GM12878 (cell line): ENCODE data around the gene SLC36A1. TPM values are rescaled to one million over a fixed set of nuclear protein-coding genes. Genes with fewer than 3 reads are reported as not detected.

Experiments
- ATAC-seq: fragments of 200-7000 bp; cut with Tn5 transposase; 3 replicates; pipeline ENCODE4 v1.9.1; 2020; ENCODE audit warnings: mild to moderate bottlenecking, moderate library complexity
- BruUV-seq: library from RNA; stranded (reverse); fragments of 400-500 nt; replicated peaks from 2 replicates; lab custom pipeline; 2021; lab: Mats Ljungman, UMichigan
- CTCF ChIA-PET: fragments of 300-600 bp; sonication (Branson Sonifier 250); formaldehyde crosslinking; extraction: SDS; loops from one replicate; lab custom pipeline; 2021; ENCODE audit warnings: inconsistent platforms; lab: Yijun Ruan, JAX
- POLR2A ChIA-PET: fragments of 350-600 bp; formaldehyde crosslinking; extraction: SDS; loops from one replicate; lab custom pipeline; 2021; ENCODE audit warnings: inconsistent platforms; lab: Charles Lee
- RAD21 ChIA-PET: fragments of 300-600 bp; sonication (Branson Sonifier 250); formaldehyde crosslinking; loops from one replicate; lab custom pipeline; 2023; ENCODE audit warnings: antibody characterized with exemption; ENCODE audit not compliant: unreplicated experiment; lab: Charles Lee
- SMC1A ChIA-PET: fragments of 300-600 bp; sonication (Branson Sonifier 250); formaldehyde crosslinking; loops from one replicate; lab custom pipeline; 2023; ENCODE audit not compliant: unreplicated experiment, uncharacterized antibody; lab: Charles Lee
- DNase-seq: peaks from one replicate; pipeline ENCODE4 v3.0.0-alpha.2; 2011; ENCODE audit warnings: low read depth, low spot score
- FAIRE-seq: peaks from 3 replicates; lab custom pipeline; 2011; peaks lifted over from hg19 to GRCh38; lab: Jason Lieb, UNC
- H2AFZ ChIP-seq: 2 replicates; pipeline ENCODE4 v1.6.0; 2011; ENCODE audit warnings: low read depth, low read length, control low read depth; ENCODE audit not compliant: control insufficient read depth
- H3K27ac ChIP-seq: 2 replicates; pipeline ENCODE4 v1.5.1; 2011; ENCODE audit warnings: control low read depth; ENCODE audit not compliant: control insufficient read depth, insufficient read depth
- H3K27me3 ChIP-seq, 2 experiments: replicated peaks in 1 of 2; 2 replicates each; pipeline versions ENCODE4 v1.6.0 to v1.6.1; 2011; ENCODE audit warnings: low read length in 1 of 2; ENCODE audit not compliant: control insufficient read depth in 2 of 2, insufficient read depth in 2 of 2
- H3K36me3 ChIP-seq, 2 experiments: 2 replicates each; pipeline ENCODE4 v1.5.1; 2011; ENCODE audit warnings: low read length in 1 of 2; ENCODE audit not compliant: control insufficient read depth in 2 of 2, insufficient read depth in 2 of 2
- H3K4me1 ChIP-seq: 2 replicates; pipeline ENCODE4 v1.6.1; 2011; ENCODE audit warnings: mild to moderate bottlenecking, low read length, moderate library complexity, mixed read lengths; ENCODE audit not compliant: control insufficient read depth, insufficient read depth
- H3K4me2 ChIP-seq: 2 replicates; pipeline ENCODE4 v1.6.0; 2011; ENCODE audit warnings: control low read depth; ENCODE audit not compliant: control insufficient read depth, insufficient read depth
- H3K4me3 ChIP-seq: fragments of 200-600 bp; sonication (generic); 2 replicates; pipeline ENCODE4 v1.5.1; 2016
- H3K79me2 ChIP-seq: 2 replicates; pipeline ENCODE4 v1.6.0; 2011; ENCODE audit warnings: low read length; ENCODE audit not compliant: control insufficient read depth, insufficient read depth
- H3K9ac ChIP-seq: 2 replicates; pipeline ENCODE4 v1.8.0; 2011; ENCODE audit warnings: low read length, control low read depth, mixed read lengths; ENCODE audit not compliant: control insufficient read depth, insufficient read depth
- H3K9me3 ChIP-seq: replicated peaks from 3 replicates; pipeline ENCODE4 v1.5.1; 2011; ENCODE audit warnings: mild to moderate bottlenecking, low read length; ENCODE audit not compliant: control insufficient read depth, insufficient read depth
- H4K20me1 ChIP-seq: 2 replicates; pipeline ENCODE4 v1.6.0; 2011; ENCODE audit not compliant: control insufficient read depth, insufficient read depth
- CEBPB ChIP-seq, 2 experiments: fragments of 150-350 bp in 1 of 2; IDR thresholded peaks; 2 replicates each; pipeline ENCODE4 v1.6.1; 2012 to 2014; ENCODE audit warnings: low read depth in 2 of 2, low read length in 2 of 2, borderline replicate concordance in 1 of 2, inconsistent platforms in 1 of 2
- IKZF2 ChIP-seq, 2 experiments: fragments of 450-650 bp; IDR thresholded peaks; 2 replicates each; pipeline ENCODE4 v1.6.1; 2017; ENCODE audit warnings: mild to moderate bottlenecking in 2 of 2, moderate library complexity in 2 of 2
- IRF4 ChIP-seq: IDR thresholded peaks from 2 replicates; pipeline ENCODE4 v1.6.1; 2011; ENCODE audit warnings: low read depth, low read length
- MTA2 ChIP-seq: fragments of 450-650 bp; IDR thresholded peaks from 2 replicates; pipeline ENCODE4 v1.6.1; 2016; ENCODE audit warnings: low read depth, mild to moderate bottlenecking, moderate library complexity
- MYC ChIP-seq: IDR thresholded peaks from 2 replicates; pipeline ENCODE4 v1.6.1; 2011; ENCODE audit warnings: mild to moderate bottlenecking, low read length, moderate library complexity, inconsistent platforms; ENCODE audit not compliant: insufficient read depth, insufficient replicate concordance, insufficient read length, severe bottlenecking
- NBN ChIP-seq: fragments of 450-650 bp; IDR thresholded peaks from 2 replicates; pipeline ENCODE4 v1.6.1; 2016
- PAX8 ChIP-seq: fragments of 450-650 bp; IDR thresholded peaks from 2 replicates; pipeline ENCODE4 v1.6.1; 2017; ENCODE audit warnings: mild to moderate bottlenecking, moderate library complexity
- POLR2AphosphoS2 ChIP-seq: IDR thresholded peaks from 2 replicates; pipeline ENCODE4 v1.6.1; 2011; ENCODE audit warnings: low read depth, mild to moderate bottlenecking, low read length, improper control_type of control experiment, moderate library complexity
- POU2F2 ChIP-seq: IDR thresholded peaks from 3 replicates; pipeline ENCODE4 v1.6.1; 2011; ENCODE audit warnings: low read depth, mild to moderate bottlenecking, low read length, borderline replicate concordance
- SMAD1 ChIP-seq: fragments of 450-650 bp; IDR thresholded peaks from 2 replicates; pipeline ENCODE4 v1.6.1; 2018; ENCODE audit warnings: mild to moderate bottlenecking, low read depth; ENCODE audit not compliant: partially characterized antibody
- SP1 ChIP-seq: IDR thresholded peaks from one replicate; pipeline ENCODE4 v1.6.1; 2011; ENCODE audit warnings: low read depth, low read length
- STAT3 ChIP-seq: IDR thresholded peaks from 2 replicates; pipeline ENCODE4 v1.6.1; 2011; ENCODE audit warnings: low read depth, low read length, improper control_type of control experiment
- TCF3 ChIP-seq: IDR thresholded peaks from 2 replicates; pipeline ENCODE4 v1.6.1; 2012; ENCODE audit warnings: low read depth, mild to moderate bottlenecking, low read length, borderline replicate concordance; ENCODE audit not compliant: insufficient read depth
- WGBS: methylation state at CpG from one replicate; pipeline ENCODE4 v1.1.6; 2016; ENCODE audit warnings: low lambda C conversion rate; ENCODE audit not compliant: insufficient replicate concordance, insufficient coverage; ENCODE audit errors: missing lambda C conversion rate; 5-methylcytosine and 5-hydroxymethylcytosine counted together
- in situ Hi-C: fragments of 300-500 bp; cut with MboI; formaldehyde crosslinking; loops from 9 replicates; pipeline ENCODE4 v1.14.3; 2018; ENCODE audit warnings: mixed read lengths
- intact Hi-C: fragments of 100-400 bp; cut with micrococcal nuclease; formaldehyde crosslinking; loops from one replicate; pipeline ENCODE4 v1.14.2; 2022; ENCODE audit not compliant: unreplicated experiment
- polyA plus RNA-seq, 11 experiments: library from polyadenylated mRNA; depleted of rRNA in 4 of 11; unstranded in 6 of 11; stranded (reverse) in 5 of 11; fragments of >200 nt; fragmentation: Nextera tagmentation in 4 of 11; fragmentation: Illumina TruSeq in 1 of 11; extraction: Ambion mirVana in 4 of 11; extraction: Trizol in 1 of 11; gene quantifications; 1 replicate in 1 of 11; 2 replicates in 10 of 11; pipeline versions ENCODE4 v1.2.1 to v1.2.3, GENCODE V29; 2011 to 2016; ENCODE audit warnings: inconsistent platforms in 2 of 11, missing spikeins in 2 of 11, low read depth in 1 of 11
- total RNA-seq, 4 experiments: library from RNA; depleted of rRNA in 3 of 4; stranded (reverse); fragments of >200 nt in 3 of 4; fragmentation: Illumina TruSeq in 1 of 4; extraction: Trizol in 1 of 4; gene quantifications; 2 replicates each; pipeline versions ENCODE4 v1.2.1 to v1.2.3, GENCODE V29; 2013 to 2021
- TF ChIP-seq, protein P1 (sequence below): fragments of 150-350 bp; IDR thresholded peaks from 2 replicates; pipeline ENCODE4 v1.6.1; 2016; ENCODE audit warnings: low read depth, low read length
- TF ChIP-seq, protein P2 (sequence below): IDR thresholded peaks from 2 replicates; pipeline ENCODE4 v1.6.1; 2011; ENCODE audit warnings: low read depth, low read length, improper control_type of control experiment, borderline replicate concordance
- TF ChIP-seq, protein P3 (sequence below): fragments of 450-650 bp; formaldehyde crosslinking; IDR thresholded peaks from 2 replicates; pipeline ENCODE4 v1.4.0; 2022; ENCODE audit warnings: mild to moderate bottlenecking, moderate library complexity

Gene SLC36A1
- total and polyA plus RNA-seq, 10 of the 15 experiments (the other 5 are each of a cell fraction or from before 2014, with no cell fraction given) = 0.50 to 8.2 (median 3.5) TPM

DNA sequence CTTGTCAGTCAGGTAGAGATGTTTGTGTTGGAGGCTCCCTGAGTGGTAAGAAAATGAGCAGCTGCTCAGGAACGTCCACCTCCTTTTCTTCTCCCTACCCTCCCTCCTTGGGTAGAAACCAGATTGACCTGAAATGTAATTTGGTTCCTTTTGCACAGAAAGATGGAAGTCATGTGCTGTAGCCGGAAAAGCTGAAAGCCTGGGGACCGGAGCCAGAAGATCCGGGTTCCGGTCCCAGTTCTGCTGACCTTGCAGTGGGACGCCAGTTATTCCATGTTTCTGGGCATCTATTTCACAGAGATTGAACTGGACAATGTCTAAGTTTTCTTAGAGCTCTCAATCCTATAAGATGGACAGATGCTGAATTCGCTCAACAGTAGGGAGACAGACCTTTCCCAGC is 40.1 kb downstream of the SLC36A1 start (continued):
- TF ChIP-seq, protein P1, sequence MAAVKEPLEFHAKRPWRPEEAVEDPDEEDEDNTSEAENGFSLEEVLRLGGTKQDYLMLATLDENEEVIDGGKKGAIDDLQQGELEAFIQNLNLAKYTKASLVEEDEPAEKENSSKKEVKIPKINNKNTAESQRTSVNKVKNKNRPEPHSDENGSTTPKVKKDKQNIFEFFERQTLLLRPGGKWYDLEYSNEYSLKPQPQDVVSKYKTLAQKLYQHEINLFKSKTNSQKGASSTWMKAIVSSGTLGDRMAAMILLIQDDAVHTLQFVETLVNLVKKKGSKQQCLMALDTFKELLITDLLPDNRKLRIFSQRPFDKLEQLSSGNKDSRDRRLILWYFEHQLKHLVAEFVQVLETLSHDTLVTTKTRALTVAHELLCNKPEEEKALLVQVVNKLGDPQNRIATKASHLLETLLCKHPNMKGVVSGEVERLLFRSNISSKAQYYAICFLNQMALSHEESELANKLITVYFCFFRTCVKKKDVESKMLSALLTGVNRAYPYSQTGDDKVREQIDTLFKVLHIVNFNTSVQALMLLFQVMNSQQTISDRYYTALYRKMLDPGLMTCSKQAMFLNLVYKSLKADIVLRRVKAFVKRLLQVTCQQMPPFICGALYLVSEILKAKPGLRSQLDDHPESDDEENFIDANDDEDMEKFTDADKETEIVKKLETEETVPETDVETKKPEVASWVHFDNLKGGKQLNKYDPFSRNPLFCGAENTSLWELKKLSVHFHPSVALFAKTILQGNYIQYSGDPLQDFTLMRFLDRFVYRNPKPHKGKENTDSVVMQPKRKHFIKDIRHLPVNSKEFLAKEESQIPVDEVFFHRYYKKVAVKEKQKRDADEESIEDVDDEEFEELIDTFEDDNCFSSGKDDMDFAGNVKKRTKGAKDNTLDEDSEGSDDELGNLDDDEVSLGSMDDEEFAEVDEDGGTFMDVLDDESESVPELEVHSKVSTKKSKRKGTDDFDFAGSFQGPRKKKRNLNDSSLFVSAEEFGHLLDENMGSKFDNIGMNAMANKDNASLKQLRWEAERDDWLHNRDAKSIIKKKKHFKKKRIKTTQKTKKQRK = no peak
- TF ChIP-seq, protein P2, sequence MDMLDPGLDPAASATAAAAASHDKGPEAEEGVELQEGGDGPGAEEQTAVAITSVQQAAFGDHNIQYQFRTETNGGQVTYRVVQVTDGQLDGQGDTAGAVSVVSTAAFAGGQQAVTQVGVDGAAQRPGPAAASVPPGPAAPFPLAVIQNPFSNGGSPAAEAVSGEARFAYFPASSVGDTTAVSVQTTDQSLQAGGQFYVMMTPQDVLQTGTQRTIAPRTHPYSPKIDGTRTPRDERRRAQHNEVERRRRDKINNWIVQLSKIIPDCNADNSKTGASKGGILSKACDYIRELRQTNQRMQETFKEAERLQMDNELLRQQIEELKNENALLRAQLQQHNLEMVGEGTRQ = no peak
- TF ChIP-seq STAT3 (no peak), POU2F2 (no peak), IKZF2 (IDR thresholded peaks at IDR 0.05) (no peak), PAX8 (no peak)

DNA sequence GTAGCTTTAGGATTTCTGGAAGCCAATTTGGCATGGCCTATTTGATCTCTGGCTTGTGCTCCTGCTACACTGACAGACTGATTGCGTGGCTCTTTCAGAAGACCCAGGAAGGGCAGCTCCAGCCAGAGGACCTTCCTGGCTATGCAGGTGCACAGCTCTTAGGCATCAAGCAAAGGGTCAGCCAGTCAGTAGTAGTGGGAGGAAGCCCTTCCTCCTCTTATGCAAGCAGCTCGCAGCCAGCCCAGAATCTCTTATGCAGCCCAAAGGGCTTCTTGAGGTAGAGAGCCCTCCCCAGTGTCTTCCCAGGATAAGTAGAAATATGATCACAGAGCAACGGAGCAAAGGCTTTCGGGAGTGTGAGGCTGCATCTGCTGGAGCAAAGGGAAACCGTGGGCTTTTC is 43.2 kb downstream of the SLC36A1 start:
- Histone ChIP-seq H3K9me3 (no peaks in the 10 kb centered on the region), H3K27me3 (no peaks in the 10 kb centered on the region), H3K36me3 (peaks cover 0 to 3% of the 10 kb centered on the region in 2 experiments; a peak in 2 of 4 replicates), H3K4me3 (no peak overlapping the region), H3K4me1 (no peaks in the 10 kb centered on the region), H3K4me2 (no peak overlapping the region), H4K20me1 (no peaks in the 10 kb centered on the region), H3K27ac (no peak overlapping the region), H3K9ac (no peak overlapping the region), H2AFZ (no peak overlapping the region), H3K79me2 (no peaks in the 10 kb centered on the region)
- WGBS = 97% methylated on average over 5 of the region's 5 CpGs
- SMC1A ChIA-PET = interaction anchor here (0.8 to 1.3 kb wide), 3 partner anchors 19 to 45 kb away, joined by 3 read pairs; no protein-coding TSS in a partner anchor
- RAD21 ChIA-PET = interaction anchor here (1.0 to 1.6 kb wide), 2 partner anchors 43 to 161 kb away, joined by 3 to 4 read pairs; partner anchors contain the start of gene SLC36A1
- intact Hi-C loops (no loop called here), in situ Hi-C loops (no loop called here)
- POLR2A ChIA-PET = no interaction called here
- ATAC-seq (no peak), FAIRE-seq (no peak), DNase-seq (no peak)
- CTCF ChIA-PET = interaction anchor here (0.7 to 1.8 kb wide), 4 partner anchors 8 to 161 kb away, joined by 3 to 6 read pairs (median 4); no protein-coding TSS in a partner anchor
- no TSS peak for BruUV-seq
- TF ChIP-seq NBN (no peak), CEBPB (IDR thresholded peaks at IDR 0.05; ENCODE audit: borderline replicate concordance in 1 of 2, low read depth in 2 of 2, low read length in 2 of 2) (no peak), IRF4 (no peak), SP1 (no peak), SMAD1 (no peak), TCF3 (no peak), POLR2AphosphoS2 (no peak), MYC (no peak), MTA2 (no peak)
- TF ChIP-seq, protein P3, sequence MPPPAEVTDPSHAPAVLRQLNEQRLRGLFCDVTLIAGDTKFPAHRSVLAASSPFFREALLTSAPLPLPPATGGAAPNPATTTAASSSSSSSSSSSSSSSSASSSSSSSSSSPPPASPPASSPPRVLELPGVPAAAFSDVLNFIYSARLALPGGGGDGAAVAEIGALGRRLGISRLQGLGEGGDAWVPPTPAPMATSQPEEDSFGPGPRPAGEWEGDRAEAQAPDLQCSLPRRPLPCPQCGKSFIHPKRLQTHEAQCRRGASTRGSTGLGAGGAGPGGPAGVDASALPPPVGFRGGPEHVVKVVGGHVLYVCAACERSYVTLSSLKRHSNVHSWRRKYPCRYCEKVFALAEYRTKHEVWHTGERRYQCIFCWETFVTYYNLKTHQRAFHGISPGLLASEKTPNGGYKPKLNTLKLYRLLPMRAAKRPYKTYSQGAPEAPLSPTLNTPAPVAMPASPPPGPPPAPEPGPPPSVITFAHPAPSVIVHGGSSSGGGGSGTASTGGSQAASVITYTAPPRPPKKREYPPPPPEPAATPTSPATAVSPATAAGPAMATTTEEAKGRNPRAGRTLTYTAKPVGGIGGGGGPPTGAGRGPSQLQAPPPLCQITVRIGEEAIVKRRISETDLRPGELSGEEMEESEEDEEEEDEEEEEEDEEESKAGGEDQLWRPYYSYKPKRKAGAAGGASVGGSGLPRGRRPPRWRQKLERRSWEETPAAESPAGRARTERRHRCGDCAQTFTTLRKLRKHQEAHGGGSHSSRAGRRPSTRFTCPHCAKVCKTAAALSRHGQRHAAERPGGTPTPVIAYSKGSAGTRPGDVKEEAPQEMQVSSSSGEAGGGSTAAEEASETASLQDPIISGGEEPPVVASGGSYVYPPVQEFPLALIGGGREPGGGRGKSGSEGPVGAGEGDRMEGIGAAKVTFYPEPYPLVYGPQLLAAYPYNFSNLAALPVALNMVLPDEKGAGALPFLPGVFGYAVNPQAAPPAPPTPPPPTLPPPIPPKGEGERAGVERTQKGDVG = no peak
